H9 (cell line): ENCODE measurements around the gene SPTBN1. TPM values are rescaled to one million over a fixed set of nuclear protein-coding genes. Genes with fewer than 3 reads are reported as not detected.

Source experiments
- DNase-seq: peaks from one replicate; pipeline ENCODE4 v3.0.0-alpha.2; 2017
- H2AFZ ChIP-seq: one replicate; pipeline ENCODE4 v1.6.1; 2013; ENCODE audit warnings: mild to moderate bottlenecking, low read length, control low read depth, moderate library complexity
- H2AK5ac ChIP-seq: 2 replicates; pipeline ENCODE4 v1.6.1; 2013; ENCODE audit warnings: low read length, control low read depth, mixed read lengths; ENCODE audit not compliant: insufficient read length
- H2BK120ac ChIP-seq: one replicate; pipeline ENCODE4 v1.6.1; 2013; ENCODE audit warnings: low read depth, mild to moderate bottlenecking, low read length, control low read depth, inconsistent platforms; ENCODE audit not compliant: poor library complexity, severe bottlenecking
- H2BK12ac ChIP-seq: 2 replicates; pipeline ENCODE4 v1.6.1; 2013; ENCODE audit warnings: low read length, control low read depth, mixed read lengths, low read depth; ENCODE audit not compliant: insufficient read length
- H2BK15ac ChIP-seq: 2 replicates; pipeline ENCODE4 v1.6.1; 2013; ENCODE audit warnings: low read depth, low read length, control low read depth
- H2BK20ac ChIP-seq: one replicate; pipeline ENCODE4 v1.6.1; 2013; ENCODE audit warnings: low read depth, mild to moderate bottlenecking, low read length, control low read depth, inconsistent platforms; ENCODE audit not compliant: poor library complexity, severe bottlenecking
- H2BK5ac ChIP-seq: 2 replicates; pipeline ENCODE4 v1.6.1; 2013; ENCODE audit warnings: low read length, control low read depth, mixed read lengths; ENCODE audit not compliant: insufficient read length
- H3K14ac ChIP-seq: 2 replicates; pipeline ENCODE4 v1.6.1; 2013; ENCODE audit warnings: low read length, control low read depth; ENCODE audit not compliant: insufficient read depth
- H3K18ac ChIP-seq: 2 replicates; pipeline ENCODE4 v1.6.1; 2013; ENCODE audit warnings: low read depth, mild to moderate bottlenecking, mixed read lengths, low read length, control low read depth; ENCODE audit not compliant: insufficient read length
- H3K23ac ChIP-seq: 2 replicates; pipeline ENCODE4 v1.6.1; 2013; ENCODE audit warnings: low read length, control low read depth, mixed read lengths, low read depth; ENCODE audit not compliant: insufficient read length
- H3K23me2 ChIP-seq: 2 replicates; pipeline ENCODE4 v1.6.1; 2013; ENCODE audit warnings: low read depth, mild to moderate bottlenecking, mixed read lengths, low read length, control low read depth; ENCODE audit not compliant: insufficient read length, poor library complexity, severe bottlenecking
- H3K27ac ChIP-seq: 2 replicates; pipeline ENCODE4 v1.5.1; 2013; ENCODE audit warnings: low read length, control low read depth, mixed read lengths, low read depth; ENCODE audit not compliant: insufficient read length
- H3K27me3 ChIP-seq: 2 replicates; pipeline ENCODE4 v1.6.1; 2013; ENCODE audit warnings: low read length, control low read depth, inconsistent platforms; ENCODE audit not compliant: insufficient read depth
- H3K4ac ChIP-seq: 2 replicates; pipeline ENCODE4 v1.6.1; 2013; ENCODE audit warnings: low read depth, mild to moderate bottlenecking, control low read depth, inconsistent platforms, low read length, moderate library complexity
- H3K4me1 ChIP-seq: 2 replicates; pipeline ENCODE4 v1.6.1; 2013; ENCODE audit warnings: low read length, control low read depth, inconsistent platforms; ENCODE audit not compliant: insufficient read depth
- H3K4me2 ChIP-seq: 2 replicates; pipeline ENCODE4 v1.6.1; 2013; ENCODE audit warnings: low read length, control low read depth, mixed read lengths; ENCODE audit not compliant: insufficient read length, insufficient read depth
- H3K56ac ChIP-seq: 2 replicates; pipeline ENCODE4 v1.6.1; 2013; ENCODE audit warnings: low read depth, mild to moderate bottlenecking, mixed read lengths, low read length, control low read depth; ENCODE audit not compliant: insufficient read length
- H3K79me1 ChIP-seq: 2 replicates; pipeline ENCODE4 v1.6.1; 2013; ENCODE audit warnings: low read depth, mild to moderate bottlenecking, moderate library complexity, low read length, control low read depth, inconsistent platforms; ENCODE audit not compliant: insufficient read depth, poor library complexity, severe bottlenecking
- H3K79me2 ChIP-seq: 2 replicates; pipeline ENCODE4 v1.6.1; 2013; ENCODE audit warnings: low read length, control low read depth, inconsistent platforms; ENCODE audit not compliant: insufficient read depth
- H3K9ac ChIP-seq: 2 replicates; pipeline ENCODE4 v1.6.1; 2013; ENCODE audit warnings: low read length, control low read depth, mixed read lengths; ENCODE audit not compliant: insufficient read length; ENCODE audit errors: extremely low read depth
- H3K9me3 ChIP-seq: one replicate; pipeline ENCODE4 v1.6.1; 2013; ENCODE audit warnings: low read depth, low read length, inconsistent platforms; ENCODE audit not compliant: control insufficient read depth
- H3T11ph ChIP-seq: one replicate; pipeline ENCODE4 v1.6.1; 2013; ENCODE audit warnings: mild to moderate bottlenecking, low read length, control low read depth, inconsistent platforms
- H4K20me1 ChIP-seq: one replicate; pipeline ENCODE4 v1.6.1; 2013; ENCODE audit not compliant: control insufficient read depth, insufficient read length, insufficient read depth
- H4K5ac ChIP-seq: 2 replicates; pipeline ENCODE4 v1.6.1; 2013; ENCODE audit warnings: low read depth, mild to moderate bottlenecking, mixed read lengths, low read length, control low read depth; ENCODE audit not compliant: insufficient read length
- H4K8ac ChIP-seq: replicated peaks from 2 replicates; pipeline ENCODE4 v1.6.1; 2013; ENCODE audit warnings: low read length, control low read depth, mixed read lengths, low read depth; ENCODE audit not compliant: insufficient read length
- H4K91ac ChIP-seq: 2 replicates; pipeline ENCODE4 v1.6.1; 2013; ENCODE audit warnings: low read depth, mild to moderate bottlenecking, moderate library complexity, mixed read lengths, low read length, control low read depth; ENCODE audit not compliant: insufficient read length
- H3K27ac Mint-ChIP-seq, 3 experiments: 2 replicates in 2 of 3; 3 replicates in 1 of 3; pipeline ENCODE4 v1.8.0; 2020 to 2021; ENCODE audit warnings: mixed read lengths in 3 of 3, mild to moderate bottlenecking in 1 of 3, moderate library complexity in 1 of 3
- H3K27me3 Mint-ChIP-seq: 2 replicates; pipeline ENCODE4 v1.8.0; 2021; ENCODE audit warnings: low read depth, mild to moderate bottlenecking, moderate library complexity, mixed read lengths
- H3K36me3 Mint-ChIP-seq, 3 experiments: 2 replicates in 2 of 3; 3 replicates in 1 of 3; pipeline ENCODE4 v1.8.0; 2020 to 2021; ENCODE audit warnings: low read depth in 3 of 3, mixed read lengths in 3 of 3; ENCODE audit not compliant: insufficient read depth in 1 of 3
- H3K4me1 Mint-ChIP-seq, 2 experiments: 2 replicates each; pipeline ENCODE4 v1.8.0; 2020; ENCODE audit warnings: mixed read lengths in 2 of 2
- H3K4me3 Mint-ChIP-seq, 2 experiments: 2 replicates in 1 of 2; 3 replicates in 1 of 2; pipeline ENCODE4 v1.8.0; 2020 to 2021; ENCODE audit warnings: mild to moderate bottlenecking in 2 of 2, mixed read lengths in 2 of 2, moderate library complexity in 1 of 2
- H3K9me3 Mint-ChIP-seq, 2 experiments: 2 replicates in 1 of 2; 3 replicates in 1 of 2; pipeline ENCODE4 v1.8.0; 2020; ENCODE audit warnings: mild to moderate bottlenecking in 2 of 2, mixed read lengths in 2 of 2, moderate library complexity in 1 of 2
- CTCF ChIP-seq: fragments of 200-600 bp; sonication (generic); conservative IDR thresholded peaks from 3 replicates; pipeline ENCODE4 v1.8.0; 2021; ENCODE audit warnings: antibody characterized with exemption, mild to moderate bottlenecking
- WGBS: extraction: QIAGEN DNeasy Blood & Tissue Kit; methylation state at CpG from one replicate; pipeline ENCODE4 v1.1.7; 2013; ENCODE audit warnings: missing lambda C conversion rate, low lambda C conversion rate, mixed read lengths; ENCODE audit not compliant: insufficient read length; ENCODE audit errors: extremely low coverage; 5-methylcytosine and 5-hydroxymethylcytosine counted together
- total RNA-seq: library from RNA; stranded (reverse); gene quantifications from 2 replicates; pipeline ENCODE4 v1.2.1, GENCODE V29; 2021

SPTBN1 gene
- total RNA-seq, 1 experiment from 2014 or later, result 164 TPM

- Histone ChIP-seq H3K79me2 (no peaks in the 10 kb centered on the region; the same call in 1 of the 2 replicates), H4K20me1 (no peaks in the 10 kb centered on the region), H2BK20ac (no peak overlapping the region), H2AFZ (no peak overlapping the region), H2BK15ac (no peak overlapping the region), H3K23ac (no peak overlapping the region), H4K5ac (no peak overlapping the region), H2BK120ac (no peak overlapping the region), H3K18ac (no peak overlapping the region), H3K79me1 (no peaks in the 10 kb centered on the region), H3K9ac (no peak overlapping the region), H2BK12ac (no peak overlapping the region), H3K4me1 (peaks cover 3% of the 10 kb centered on the region; the same call in 1 of the 2 replicates), H4K91ac (no peak overlapping the region), H3K4ac (no peak overlapping the region), H2BK5ac (no peak overlapping the region), H3K23me2 (no peaks in the 10 kb centered on the region), H2AK5ac (no peak overlapping the region), H3K27me3 (no peaks in the 10 kb centered on the region), H3K9me3 (no peaks in the 10 kb centered on the region), H3K4me2 (no peak overlapping the region), H3K27ac (no peak overlapping the region), H4K8ac (no peak overlapping the region), H3T11ph (no peak overlapping the region), H3K56ac (no peak overlapping the region), H3K14ac (no peak overlapping the region)
- no peak overlapping the region; a peak in 1 of 7 replicates for H3K27ac Mint-ChIP-seq
- no peaks in the 10 kb centered on the region for H3K27me3 Mint-ChIP-seq
- no CpG with 5 or more reads among the region's 2 CpGs for WGBS
- H3K4me1 Mint-ChIP-seq, result peaks cover 3 to 9% of the 10 kb centered on the region in 2 experiments; a peak in 1 of 4 replicates
- DNase-seq, result no peak
- no peak for TF ChIP-seq CTCF
- H3K4me3 Mint-ChIP-seq, result no peak overlapping the region
- H3K36me3 Mint-ChIP-seq, result no peaks in the 10 kb centered on the region
- H3K9me3 Mint-ChIP-seq, result no peaks in the 10 kb centered on the region
Observed at GRCh38 chr2:54468673-54469072, 12.5 kb downstream of the SPTBN1 start.
